ENCODE data around the gene G3BP2.

DNA sequence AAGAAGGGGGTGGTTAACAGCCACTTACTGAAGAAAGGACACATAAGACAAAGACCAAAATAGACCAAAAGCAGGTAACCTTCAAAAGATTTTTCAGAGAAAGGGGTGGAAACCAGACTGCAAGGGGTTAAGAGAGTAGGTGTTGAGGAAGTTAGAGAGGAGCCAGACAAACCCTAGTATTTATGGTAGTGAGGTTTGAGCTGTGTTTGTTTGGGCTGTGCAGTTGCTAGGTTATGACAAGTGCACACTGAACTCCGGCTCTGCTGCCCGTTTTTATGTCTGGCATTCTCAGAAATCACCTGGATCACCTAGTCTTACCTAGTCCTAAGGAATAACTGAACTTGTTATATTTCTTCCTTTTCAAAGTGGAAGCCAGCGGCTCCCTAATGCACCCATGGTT, 22.9 kb upstream of the G3BP2 start:
- TF ChIP-seq, protein P1, sequence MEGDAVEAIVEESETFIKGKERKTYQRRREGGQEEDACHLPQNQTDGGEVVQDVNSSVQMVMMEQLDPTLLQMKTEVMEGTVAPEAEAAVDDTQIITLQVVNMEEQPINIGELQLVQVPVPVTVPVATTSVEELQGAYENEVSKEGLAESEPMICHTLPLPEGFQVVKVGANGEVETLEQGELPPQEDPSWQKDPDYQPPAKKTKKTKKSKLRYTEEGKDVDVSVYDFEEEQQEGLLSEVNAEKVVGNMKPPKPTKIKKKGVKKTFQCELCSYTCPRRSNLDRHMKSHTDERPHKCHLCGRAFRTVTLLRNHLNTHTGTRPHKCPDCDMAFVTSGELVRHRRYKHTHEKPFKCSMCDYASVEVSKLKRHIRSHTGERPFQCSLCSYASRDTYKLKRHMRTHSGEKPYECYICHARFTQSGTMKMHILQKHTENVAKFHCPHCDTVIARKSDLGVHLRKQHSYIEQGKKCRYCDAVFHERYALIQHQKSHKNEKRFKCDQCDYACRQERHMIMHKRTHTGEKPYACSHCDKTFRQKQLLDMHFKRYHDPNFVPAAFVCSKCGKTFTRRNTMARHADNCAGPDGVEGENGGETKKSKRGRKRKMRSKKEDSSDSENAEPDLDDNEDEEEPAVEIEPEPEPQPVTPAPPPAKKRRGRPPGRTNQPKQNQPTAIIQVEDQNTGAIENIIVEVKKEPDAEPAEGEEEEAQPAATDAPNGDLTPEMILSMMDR (IDR thresholded peaks at IDR 0.05; ENCODE audit: poor library complexity), result no peak
- no peak for TF ChIP-seq EZH2phosphoT487 (IDR thresholded peaks at IDR 0.05; ENCODE audit: low read depth, severe bottlenecking, unreplicated experiment)
